WERI-Rb-1 (cell line): ENCODE data around the gene PRKCB.

ENCODE experiments used
- DNase-seq: peaks from one replicate; pipeline ENCODE4 v3.0.0-alpha.2; 2020
- H3K27ac ChIP-seq: fragments of 250-450 bp; sonication (Bioruptor Pico); 2 replicates; pipeline ENCODE4 v1.5.1; 2020; ENCODE audit warnings: mild to moderate bottlenecking, moderate library complexity
- H3K27me3 ChIP-seq: fragments of 250-450 bp; sonication (Bioruptor Pico); 2 replicates; pipeline ENCODE4 v1.5.1; 2021; ENCODE audit warnings: mild to moderate bottlenecking, low read depth, moderate library complexity; ENCODE audit not compliant: insufficient read depth, severe bottlenecking
- H3K36me3 ChIP-seq: fragments of 250-450 bp; sonication (Bioruptor Pico); 2 replicates; pipeline ENCODE4 v1.5.1; 2020; ENCODE audit warnings: mild to moderate bottlenecking, moderate library complexity
- H3K4me3 ChIP-seq: 2 replicates; pipeline ENCODE4 v1.5.1; 2011; ENCODE audit warnings: low read depth, mild to moderate bottlenecking, control low read depth, low read length
- H3K9me3 ChIP-seq: fragments of 250-450 bp; sonication (Bioruptor Pico); 2 replicates; pipeline ENCODE4 v1.5.1; 2021; ENCODE audit warnings: mild to moderate bottlenecking, moderate library complexity; ENCODE audit not compliant: severe bottlenecking
- CTCF ChIP-seq: IDR thresholded peaks from 2 replicates; pipeline ENCODE4 v1.5.1; 2011; ENCODE audit warnings: low read depth, mild to moderate bottlenecking, control low read depth, inconsistent platforms, low read length

The PRKCB gene

GRCh38 chr16:23829454-23829853, 6.3 kb upstream of the PRKCB start:
- TF ChIP-seq CTCF: no peak
- no peak overlapping the region for H3K27ac ChIP-seq
- no peak for DNase-seq

GRCh38 chr16:23830276-23830675, 5.5 kb upstream of the PRKCB start:
- Histone ChIP-seq H3K9me3 (peaks cover 8% of the 10 kb centered on the region), H3K27me3 (peaks cover 10% of the 10 kb centered on the region), H3K36me3 (no peaks in the 10 kb centered on the region), H3K27ac (no peak overlapping the region), H3K4me3 (no peak overlapping the region)
- TF ChIP-seq CTCF: no peak
- no peak for DNase-seq

More at GRCh38 chr16:23829454-23829853, 6.3 kb upstream of the PRKCB start:
- H3K27me3 ChIP-seq: peaks cover 2% of the 10 kb centered on the region
- H3K9me3 ChIP-seq: peaks cover 8% of the 10 kb centered on the region
- no peaks in the 10 kb centered on the region for H3K36me3 ChIP-seq
- no peak overlapping the region for H3K4me3 ChIP-seq

- Histone ChIP-seq H3K4me3 (no peak overlapping the region), H3K36me3 (no peaks in the 10 kb centered on the region), H3K27ac (no peak overlapping the region), H3K9me3 (peaks cover 8% of the 10 kb centered on the region), H3K27me3 (peaks cover 34% of the 10 kb centered on the region)
- DNase-seq: no peak
- no peak for TF ChIP-seq CTCF
Measured at GRCh38 chr16:23832882-23833281, 2.9 kb upstream of the PRKCB start.

GRCh38 chr16:23833504-23833903, 2.3 kb upstream of the PRKCB start:
- H3K27ac ChIP-seq: no peak overlapping the region
- H3K9me3 ChIP-seq: peaks cover 8% of the 10 kb centered on the region
- no peak for DNase-seq
- no peak overlapping the region for H3K4me3 ChIP-seq
- no peak for TF ChIP-seq CTCF
- H3K27me3 ChIP-seq: peaks cover 38% of the 10 kb centered on the region
- H3K36me3 ChIP-seq: no peaks in the 10 kb centered on the region

GRCh38 chr16:23833960-23834685, 1.7 kb upstream of the PRKCB start:
- TF ChIP-seq CTCF: no peak
- DNase-seq: no peak
- no peak overlapping the region for H3K4me3 ChIP-seq
- H3K9me3 ChIP-seq: peaks cover 5% of the 10 kb centered on the region
- no peaks in the 10 kb centered on the region for H3K36me3 ChIP-seq
- no peak overlapping the region for H3K27ac ChIP-seq
- H3K27me3 ChIP-seq: peaks cover 38% of the 10 kb centered on the region

- no peak overlapping the region for H3K27ac ChIP-seq
Measured at GRCh38 chr16:23836078-23836403, 258 bp downstream of the PRKCB start.

More at GRCh38 chr16:23836078-23836403, 258 bp downstream of the PRKCB start:
- Histone ChIP-seq H3K36me3 (no peaks in the 10 kb centered on the region), H3K27me3 (peaks cover 47% of the 10 kb centered on the region), H3K4me3 (peak overlapping the region; percentile 44), H3K9me3 (no peaks in the 10 kb centered on the region)
- no peak for DNase-seq
- no peak for TF ChIP-seq CTCF
